Nucleus accumbens (tissue), 56 donors: Measurements from ENCODE around the gene SLC5A5.
A peak's percentile ranks its signal among the peaks of the same experiment; 100 is the strongest.
"Not testable (repeated sequence)": the region's sequence is repeated elsewhere in the genome, so short reads cannot be mapped to it uniquely, and the experiment has no call there.

ENCODE experiments used
- DNase-seq, 56 donors: peaks; one replicate each; lab custom pipeline; 2025; lab: John Stamatoyannopoulos, UW

Gene SLC5A5

DNA sequence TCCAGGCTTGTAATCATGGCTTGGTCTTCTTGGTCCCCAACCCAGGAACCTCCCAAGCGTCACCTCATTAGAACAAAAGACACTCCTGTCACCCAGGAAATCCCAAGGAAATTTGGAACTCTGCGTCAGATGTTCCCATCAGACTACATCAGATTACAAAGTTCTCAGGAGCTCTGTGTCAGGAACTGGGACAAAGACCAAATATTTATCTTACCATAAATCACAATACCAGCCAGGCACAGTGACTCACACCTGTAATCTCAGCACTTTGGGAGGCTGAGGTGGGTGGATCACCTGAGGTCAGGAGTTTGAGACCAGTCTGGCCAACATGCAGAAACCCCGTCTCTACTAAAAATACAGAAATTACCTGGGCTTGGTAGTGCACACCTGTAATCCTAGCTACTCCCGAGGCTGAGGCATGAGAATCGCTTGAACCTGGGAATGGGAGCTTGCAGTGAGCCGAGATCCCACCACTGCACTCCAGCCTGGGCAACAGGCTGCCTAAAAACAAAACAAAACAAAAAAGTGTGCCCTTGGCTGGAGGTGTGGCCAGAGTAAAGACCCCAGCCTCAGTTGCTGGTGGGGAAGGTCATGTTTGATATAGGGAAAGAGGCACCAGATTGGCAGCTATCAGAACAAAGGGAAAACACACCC lies 44.3 kb downstream of the SLC5A5 start:
- no peak for DNase-seq

DNA sequence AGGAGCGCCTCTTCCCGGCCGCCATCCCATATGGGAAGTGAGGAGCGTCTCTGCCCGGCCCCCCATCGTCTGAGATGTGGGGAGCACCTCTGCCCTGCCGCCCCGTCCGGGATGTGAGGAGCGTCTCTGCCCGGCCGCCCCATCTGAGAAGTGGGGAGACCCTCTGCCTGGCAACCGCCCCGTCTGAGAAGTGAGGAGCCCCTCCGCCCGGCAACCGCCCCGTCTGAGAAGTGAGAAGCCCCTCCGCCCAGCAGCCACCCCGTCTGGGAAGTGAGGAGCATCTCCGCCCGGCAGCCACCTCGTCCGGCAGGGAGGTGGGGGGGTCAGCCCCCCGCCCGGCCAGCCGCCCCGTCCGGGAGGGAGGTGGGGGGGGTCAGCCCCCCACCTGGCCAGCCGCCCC lies 46.4 kb downstream of the SLC5A5 start:
- not testable (repeated sequence) for DNase-seq

DNA sequence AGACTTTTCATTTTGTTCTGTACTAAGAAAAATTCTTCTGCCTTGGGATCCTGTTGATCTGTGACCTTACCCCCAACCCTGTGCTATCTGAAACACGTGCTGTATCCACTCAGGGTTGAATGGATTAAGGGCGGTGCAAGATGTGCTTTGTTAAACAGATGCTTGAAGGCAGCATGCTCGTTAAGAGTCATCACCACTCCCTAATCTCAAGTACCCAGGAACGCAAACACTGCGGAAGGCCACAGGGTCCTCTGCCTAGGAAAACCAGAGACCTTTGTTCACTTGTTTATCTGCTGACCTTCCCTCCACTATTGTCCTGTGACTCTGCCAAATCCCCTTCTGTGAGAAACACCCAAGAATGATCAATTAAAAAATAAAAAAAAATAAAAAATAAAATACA lies 47.4 kb downstream of the SLC5A5 start:
- not testable (repeated sequence) for DNase-seq

DNA sequence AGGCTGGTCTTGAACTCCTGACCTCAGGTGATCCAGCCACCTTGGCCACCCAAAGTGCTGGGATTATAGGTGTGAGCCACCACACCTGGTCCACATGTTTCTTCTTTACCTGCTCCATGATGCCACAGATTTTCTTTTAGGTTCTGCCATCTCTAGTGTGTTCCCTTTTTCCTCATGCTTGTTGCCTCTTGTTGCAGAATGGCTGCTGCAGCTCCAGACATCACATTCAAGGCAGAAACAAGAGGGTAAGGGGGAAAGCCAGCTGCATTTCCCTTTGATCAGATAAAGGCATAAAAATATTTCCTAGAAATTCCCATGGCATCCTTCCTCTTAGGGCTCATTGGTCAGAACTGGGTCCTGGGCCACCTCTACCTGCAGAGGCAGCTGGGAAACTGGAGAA lies 48.8 kb downstream of the SLC5A5 start:
- DNase-seq, result no peak

DNA sequence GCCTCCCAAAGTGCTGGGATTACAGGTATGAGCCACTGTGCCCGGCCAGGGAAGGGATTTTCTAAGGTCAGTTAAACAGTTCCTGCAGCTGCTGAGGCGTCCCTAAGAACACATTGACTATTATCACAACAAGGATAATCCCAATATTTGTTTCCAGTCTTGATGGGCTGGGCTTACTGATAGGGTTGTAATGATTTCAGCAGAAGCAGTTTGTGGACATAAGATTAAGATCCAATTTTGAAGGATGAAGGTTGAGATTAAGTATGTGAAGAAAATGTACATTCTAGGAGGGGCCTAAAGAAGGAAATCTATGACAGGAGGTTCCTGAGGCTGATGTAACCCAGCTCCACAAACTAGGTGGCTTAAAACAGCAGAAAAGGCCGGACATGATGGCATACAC lies 50.4 kb downstream of the SLC5A5 start:
- no peak for DNase-seq

DNA sequence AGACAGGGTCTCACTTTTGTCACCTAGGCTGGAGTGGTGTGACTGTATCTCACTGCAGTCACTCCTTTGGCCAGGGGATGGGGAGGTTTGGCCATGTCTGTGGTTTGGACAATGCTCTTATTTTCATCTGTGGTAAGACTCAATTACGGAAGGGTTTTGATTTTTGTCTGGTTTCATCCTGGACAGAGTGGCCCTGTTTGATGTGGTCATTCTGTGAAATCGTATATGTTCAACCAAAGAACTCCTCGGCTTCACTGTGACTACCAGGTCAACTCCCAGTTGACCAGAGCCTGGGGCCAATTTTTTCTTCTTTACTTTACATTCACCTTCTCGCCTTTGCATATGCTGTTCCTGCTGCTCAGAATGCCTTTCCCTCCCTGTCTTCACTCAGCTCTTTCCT lies 54.3 kb downstream of the SLC5A5 start:
- DNase-seq, result no peak

DNA sequence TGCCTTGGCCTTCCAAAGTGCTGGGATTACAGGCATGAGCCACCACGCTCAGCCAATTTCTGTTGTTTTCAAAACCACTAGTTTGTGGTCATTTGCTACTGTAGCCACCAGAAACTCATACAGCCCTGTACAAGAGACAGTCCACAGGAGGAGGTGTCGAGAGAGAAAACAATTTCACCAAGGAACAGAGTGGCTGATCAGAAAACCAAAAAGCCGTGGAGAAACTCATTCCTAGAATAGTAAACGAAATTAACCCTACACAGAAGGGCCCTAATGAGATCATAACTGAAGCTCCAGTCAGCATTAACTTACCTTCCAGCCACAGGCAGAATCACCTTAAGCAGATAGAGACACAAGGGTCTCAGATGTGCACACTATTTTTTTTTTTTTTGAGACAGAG lies 57.3 kb downstream of the SLC5A5 start:
- no peak for DNase-seq

DNA sequence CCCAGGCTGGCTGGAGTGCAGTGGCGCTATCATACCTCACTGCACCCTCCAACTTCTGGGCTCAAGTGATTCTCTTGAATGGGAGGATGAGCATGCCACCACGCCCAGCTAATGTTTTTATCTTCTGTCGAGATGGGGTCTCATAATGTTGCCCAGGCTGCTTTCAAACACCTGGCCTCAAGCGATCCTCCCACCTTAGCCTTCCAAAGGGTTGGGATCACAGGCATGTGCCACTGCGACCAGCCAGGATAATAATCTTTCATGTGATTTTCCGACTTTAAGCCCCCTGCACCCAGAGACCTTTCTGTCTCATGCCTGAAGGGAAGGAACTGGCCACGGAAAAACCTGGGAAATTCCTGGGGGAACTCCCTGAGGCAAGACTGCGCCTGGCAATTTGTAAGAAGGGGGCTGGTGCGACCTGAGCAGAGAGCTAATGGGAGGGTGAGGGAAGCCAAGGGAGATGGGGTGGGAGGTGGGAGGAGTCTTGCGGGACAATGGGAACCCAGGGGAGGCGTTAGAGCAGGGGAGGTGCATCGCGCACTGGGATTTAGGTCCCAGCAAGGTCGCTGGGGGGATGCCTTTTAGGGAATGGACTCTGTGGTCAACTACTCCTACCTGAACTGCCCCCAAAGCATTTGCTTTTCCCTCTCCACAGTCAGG lies 59.9 kb downstream of the SLC5A5 start:
- DNase-seq, result peak in 6 of 56 donors; percentile 11 to 39 (median 14)

DNA sequence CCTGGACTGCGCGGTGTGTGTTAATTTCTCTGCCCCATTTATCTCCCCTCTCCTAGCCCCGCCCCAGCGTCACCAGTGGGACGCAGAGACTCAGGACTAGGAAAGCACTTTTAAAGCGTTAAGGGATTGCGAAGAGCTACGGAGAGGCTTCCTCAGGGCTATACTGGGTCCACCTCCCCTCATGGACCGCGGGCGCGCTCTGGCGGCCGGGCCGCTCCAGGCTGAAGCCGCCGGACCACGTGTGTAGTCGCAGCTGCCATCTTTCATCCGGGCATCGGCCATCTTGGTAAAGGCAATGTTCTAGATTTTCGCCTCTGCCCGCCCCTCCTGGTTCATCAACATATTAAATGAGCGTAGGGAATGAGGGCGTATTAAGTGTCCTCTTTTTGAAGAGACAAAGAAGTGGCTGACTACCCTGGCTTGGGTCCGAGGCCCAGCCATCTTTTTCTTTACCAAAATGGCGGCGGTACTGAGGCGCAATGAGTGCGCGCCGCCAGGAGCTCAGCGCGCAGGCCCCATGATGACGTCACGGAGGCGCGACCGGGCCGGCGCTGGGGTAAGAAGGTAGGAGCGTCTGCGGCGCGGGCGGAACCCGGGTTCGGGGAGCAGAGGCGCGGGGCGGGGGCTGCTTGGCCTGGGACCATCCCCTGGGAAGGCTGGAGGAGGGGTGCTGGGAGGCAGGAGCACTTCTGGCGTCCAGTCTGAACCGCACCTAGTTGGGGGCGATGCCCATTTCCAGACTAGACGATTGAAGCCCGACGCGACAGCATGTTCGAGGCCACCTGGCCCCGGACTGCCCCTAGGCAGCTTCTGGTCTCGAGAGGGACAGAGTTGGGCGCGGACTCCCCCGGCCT lies 61.0 kb downstream of the SLC5A5 start, which contains the start of gene CCDC124:
Gene CCDC124, plus strand, starts transcription at position 531 of the 854 bp plus-strand sequence. CDS start 3,406 bp downstream, outside the sequence.
- DNase-seq, result peak in 55 of 56 donors; percentile 18 to 98 (median 85)

DNA sequence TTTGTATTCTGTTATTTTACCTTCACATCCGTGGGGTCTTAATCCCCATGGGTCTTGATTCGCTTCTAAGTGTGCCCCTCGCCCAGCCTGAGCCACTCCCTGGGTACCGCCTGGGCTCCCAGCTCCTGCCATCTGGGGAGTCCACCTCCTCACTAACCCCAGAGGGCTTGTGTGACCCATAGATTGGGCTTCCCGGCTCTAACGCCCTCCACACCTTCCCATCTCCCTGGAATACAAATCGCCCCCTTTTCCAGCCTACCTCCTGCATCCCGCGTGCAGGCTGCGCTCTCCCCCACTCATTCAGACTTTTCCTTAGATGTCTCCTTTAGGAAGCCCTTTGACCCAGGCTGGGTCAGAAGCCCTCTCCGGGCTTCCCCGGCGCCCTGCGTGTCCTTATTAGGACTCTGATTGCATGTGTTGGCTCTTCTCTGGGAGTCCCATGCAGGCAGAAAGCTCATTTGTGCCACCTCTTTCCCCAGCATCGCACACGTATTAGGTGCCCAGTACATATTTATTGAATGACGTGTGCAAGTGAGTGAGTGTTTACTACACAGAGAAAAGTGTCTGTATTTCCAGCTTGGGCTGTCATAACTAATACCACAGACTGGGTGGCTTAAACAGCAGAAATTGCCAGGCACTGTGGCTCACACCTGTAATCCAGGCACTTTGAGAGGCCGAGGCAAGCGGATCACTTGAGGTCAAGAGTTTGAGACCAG lies 61.8 kb downstream of the SLC5A5 start:
- DNase-seq, result peak in 1 of 56 donors; percentile 0

DNA sequence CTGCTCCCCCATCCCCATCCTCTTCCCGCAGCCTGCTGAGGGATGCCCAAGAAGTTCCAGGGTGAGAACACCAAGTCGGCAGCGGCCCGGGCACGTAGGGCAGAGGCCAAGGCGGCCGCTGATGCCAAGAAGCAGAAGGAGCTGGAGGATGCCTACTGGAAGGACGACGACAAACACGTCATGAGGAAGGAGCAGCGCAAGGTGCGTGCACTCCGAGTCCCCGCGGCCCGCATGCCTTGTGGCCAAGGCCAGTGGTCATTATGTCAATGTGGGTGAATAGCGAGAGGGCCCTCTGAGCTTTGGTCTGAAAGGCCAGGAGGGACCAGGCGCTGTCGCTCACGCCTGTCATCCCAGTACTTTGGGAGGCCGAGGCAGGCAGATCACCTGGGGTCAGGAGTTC lies 64.6 kb downstream of the SLC5A5 start:
- DNase-seq, result no peak

DNA sequence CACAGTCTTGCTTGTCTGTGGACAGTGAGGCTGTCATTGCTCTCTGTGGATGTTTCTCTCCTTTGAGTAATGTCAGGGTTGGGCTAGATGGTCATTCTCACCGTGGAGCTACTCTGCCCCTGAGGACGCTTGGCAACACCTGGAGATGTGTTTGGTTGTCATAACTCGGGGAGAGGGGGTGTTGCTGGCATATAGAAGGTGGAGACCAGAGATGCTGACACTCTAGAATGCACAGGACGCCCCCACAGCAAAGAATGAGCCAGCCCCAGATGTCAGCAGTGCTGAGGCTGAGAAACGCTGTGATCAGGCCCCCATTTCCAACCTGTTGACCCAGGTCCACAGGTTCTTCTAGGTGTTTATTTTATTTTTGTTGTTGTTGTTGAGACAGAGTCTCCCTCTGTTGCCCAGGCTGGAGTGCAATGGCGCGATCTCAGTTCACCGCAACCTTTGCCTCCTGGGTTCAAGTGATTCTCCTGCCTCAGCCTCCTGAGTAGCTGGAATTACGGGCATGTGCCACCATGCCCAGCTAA lies 65.7 kb downstream of the SLC5A5 start:
- DNase-seq, result no peak

DNA sequence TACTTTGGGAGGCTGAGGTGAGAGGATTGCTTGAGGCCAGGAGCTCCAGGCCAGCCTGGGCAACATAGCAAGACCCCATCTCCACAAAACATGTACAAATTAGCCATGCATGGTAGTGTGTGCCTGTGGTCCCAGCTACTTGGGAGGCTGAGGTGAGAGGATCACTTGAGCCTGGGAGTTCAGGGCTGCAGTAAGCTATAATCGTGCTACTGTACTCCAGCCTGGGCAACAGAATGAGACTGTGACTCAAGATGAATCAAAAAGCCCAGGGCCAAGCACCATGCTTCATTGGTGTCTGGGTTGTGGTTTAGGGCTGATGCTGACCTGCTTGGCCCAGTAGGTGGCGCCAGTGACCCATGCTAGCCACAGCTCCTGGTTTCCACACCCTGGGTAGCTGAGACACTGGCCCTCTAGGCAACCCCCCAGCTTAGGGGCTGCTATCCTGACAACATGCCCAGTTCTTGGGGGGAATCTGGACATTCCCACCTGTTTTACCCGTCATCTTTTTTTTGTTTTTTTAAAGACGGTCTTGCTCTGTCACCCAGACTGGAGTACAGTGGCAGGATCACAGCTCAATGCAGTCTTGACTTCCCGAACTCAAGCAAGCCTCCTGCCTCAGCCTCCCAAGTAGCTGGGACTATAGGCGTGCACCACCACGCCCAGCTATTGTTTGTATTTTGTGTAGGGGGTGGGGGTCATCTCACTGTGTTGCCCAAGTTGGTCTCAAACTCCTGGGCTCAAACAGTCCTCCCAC lies 66.5 kb downstream of the SLC5A5 start:
- peak in 49 of 56 donors; percentile 6 to 87 (median 52) for DNase-seq

DNA sequence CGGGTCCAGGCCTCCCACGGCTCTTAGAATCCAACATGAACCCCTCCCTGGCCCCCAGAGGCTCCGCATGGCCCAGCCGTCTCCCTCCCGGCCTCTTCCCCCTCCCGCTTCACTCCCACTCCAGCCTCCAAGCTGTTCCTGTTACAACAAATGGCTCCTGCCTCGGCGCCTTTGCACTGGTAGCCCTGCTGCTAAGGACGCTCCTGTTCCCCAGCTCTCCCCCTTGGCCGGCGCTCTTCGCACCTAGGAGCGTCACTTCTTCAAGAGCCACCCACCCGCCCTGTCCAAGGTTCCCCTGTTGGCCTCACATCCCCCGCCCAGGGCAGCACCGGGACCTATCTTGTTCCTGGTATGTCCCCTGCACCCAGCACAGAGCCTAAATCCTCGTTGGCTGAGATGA lies 70.4 kb downstream of the SLC5A5 start:
- DNase-seq, result no peak

DNA sequence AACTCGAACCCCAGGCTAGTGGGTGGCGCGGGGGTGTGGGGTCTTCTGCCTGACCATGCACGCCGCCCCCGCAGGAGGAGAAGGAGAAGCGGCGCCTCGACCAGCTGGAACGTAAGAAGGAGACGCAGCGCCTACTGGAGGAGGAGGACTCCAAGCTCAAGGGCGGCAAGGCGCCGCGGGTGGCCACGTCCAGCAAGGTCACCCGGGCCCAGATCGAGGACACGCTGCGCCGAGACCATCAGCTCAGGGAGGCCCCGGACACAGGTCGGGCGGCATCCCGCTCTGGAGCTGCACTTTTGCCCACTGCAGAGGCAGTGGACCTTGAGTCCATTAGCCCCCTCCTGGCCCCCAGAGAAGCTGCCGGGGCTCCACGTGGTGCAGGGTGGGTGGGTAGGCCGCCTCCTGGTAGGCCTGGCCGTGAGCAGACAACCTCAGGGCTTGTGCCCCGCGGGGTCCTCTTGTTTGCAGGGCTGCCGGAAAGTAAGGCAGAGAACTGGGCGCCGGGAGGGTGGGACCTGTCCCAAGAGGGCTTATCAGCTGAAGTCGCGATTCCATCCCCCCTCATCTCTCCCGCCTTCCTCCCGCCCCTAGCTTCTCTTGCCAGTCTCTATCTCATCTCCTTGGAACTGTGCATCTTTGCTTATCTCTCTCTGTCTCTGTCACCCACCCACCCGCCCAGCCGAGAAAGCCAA lies 71.0 kb downstream of the SLC5A5 start:
- no peak for DNase-seq

DNA sequence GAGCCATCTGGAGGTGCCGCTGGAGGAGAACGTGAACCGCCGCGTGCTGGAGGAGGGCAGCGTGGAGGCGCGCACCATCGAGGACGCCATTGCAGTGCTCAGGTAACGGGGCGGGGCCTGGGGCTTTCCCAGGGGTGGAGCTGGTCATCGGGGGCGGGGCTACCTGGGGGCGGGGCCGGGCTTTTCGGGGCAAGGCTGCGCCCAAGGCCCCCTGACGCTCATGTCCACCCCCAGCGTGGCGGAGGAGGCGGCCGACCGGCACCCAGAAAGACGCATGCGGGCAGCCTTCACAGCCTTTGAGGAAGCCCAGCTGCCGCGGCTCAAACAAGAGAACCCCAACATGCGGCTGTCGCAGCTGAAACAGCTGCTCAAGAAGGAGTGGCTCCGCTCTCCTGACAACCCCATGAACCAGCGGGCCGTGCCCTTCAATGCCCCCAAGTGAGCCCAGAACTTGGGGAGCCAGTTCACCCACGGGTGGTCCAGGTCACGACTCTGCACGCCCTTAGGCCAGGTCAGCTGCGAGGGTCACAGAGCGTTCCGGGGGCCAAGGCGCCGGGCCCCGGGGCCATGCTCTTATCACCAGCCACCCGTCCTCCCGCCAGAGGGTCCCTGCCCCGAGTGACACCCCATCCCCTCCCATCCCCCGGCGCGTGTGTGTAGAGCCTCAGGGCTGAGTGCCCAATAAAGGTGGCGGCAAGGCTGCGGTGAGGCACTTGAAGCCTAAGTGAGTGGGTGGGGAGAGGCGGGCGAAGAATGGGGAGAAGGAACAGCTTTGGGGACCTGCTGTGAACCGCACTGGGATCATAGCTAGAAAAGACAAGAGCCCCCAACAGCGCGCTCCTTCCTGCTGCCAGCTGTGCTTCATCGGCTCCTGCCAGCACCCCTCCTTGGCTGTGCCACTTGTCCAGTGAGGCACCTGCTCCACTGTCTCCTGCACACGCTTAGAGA lies 71.8 kb downstream of the SLC5A5 start:
- DNase-seq, result peak in 1 of 56 donors; percentile 0

DNA sequence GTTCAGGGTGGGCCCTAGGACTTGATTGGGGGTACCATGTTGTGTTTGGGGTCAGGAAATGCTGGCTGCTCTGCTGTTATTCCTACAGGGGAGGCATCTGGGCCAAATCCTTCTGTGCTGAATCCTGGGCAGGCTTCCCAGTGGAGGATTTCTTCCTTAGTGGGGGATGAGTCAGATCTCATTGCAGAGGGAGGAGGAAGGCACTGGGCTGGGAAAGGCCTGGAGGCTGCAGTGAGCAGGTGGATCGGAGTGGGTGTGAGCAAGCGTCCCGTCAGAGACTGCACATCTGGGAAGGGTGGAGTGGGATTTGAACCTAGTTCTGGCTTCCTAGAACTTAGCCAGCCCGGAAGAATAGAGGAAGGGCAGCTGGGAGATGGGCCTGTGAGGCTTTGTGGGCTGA lies 72.6 kb downstream of the SLC5A5 start:
- peak in 4 of 56 donors; percentile 2 to 9 (median 8) for DNase-seq
